HG02642 (cell line): ENCODE results near the gene ALPI.
"Not testable (repeated sequence)": the region's sequence is repeated elsewhere in the genome, so short reads cannot be mapped to it uniquely, and the experiment has no call there.

Experiments used
- ATAC-seq: cut with Tn5 transposase; IDR thresholded peaks from one replicate; pipeline ENCODE4 v1.9.1; 2021; ENCODE audit warnings: mild to moderate bottlenecking; ENCODE audit not compliant: unreplicated experiment, poor library complexity

Gene ALPI

GRCh38 chr2:232455426-232456255 lies at the start of gene ALPI:
Gene ALPI (plus strand): TSS chr2:232456153. CDS start chr2:232456200, 47 bp downstream.
- ATAC-seq, result no peak

- no peak for ATAC-seq
Measured at GRCh38 chr2:232406556-232407310, 49.2 kb upstream of the ALPI start, which contains the start of gene ALPG. Gene ALPG (plus strand): TSS chr2:232406844. CDS start chr2:232406895, 51 bp downstream.

GRCh38 chr2:232407428-232408150 lies 48.4 kb upstream of the ALPI start:
- not testable (repeated sequence) for ATAC-seq

- not testable (repeated sequence) for ATAC-seq
Measured at GRCh38 chr2:232408269-232408668, 47.7 kb upstream of the ALPI start.

GRCh38 chr2:232409617-232410016 lies 46.3 kb upstream of the ALPI start:
- ATAC-seq, result not testable (repeated sequence)

GRCh38 chr2:232410238-232410900 lies 45.6 kb upstream of the ALPI start:
- ATAC-seq, result no peak

- ATAC-seq, result no peak
Measured at GRCh38 chr2:232411901-232412629, 43.9 kb upstream of the ALPI start.

- no peak for ATAC-seq
Measured at GRCh38 chr2:232412986-232413385, 43.0 kb upstream of the ALPI start.

- no peak for ATAC-seq
Measured at GRCh38 chr2:232415138-232415690, 40.7 kb upstream of the ALPI start.

- no peak for ATAC-seq
Measured at GRCh38 chr2:232415736-232416520, 40.0 kb upstream of the ALPI start.

GRCh38 chr2:232416521-232417470 lies 39.2 kb upstream of the ALPI start:
- no peak for ATAC-seq

GRCh38 chr2:232417489-232417888 lies 38.5 kb upstream of the ALPI start:
- no peak for ATAC-seq

- no peak for ATAC-seq
Measured at GRCh38 chr2:232418056-232418455, 37.9 kb upstream of the ALPI start.

GRCh38 chr2:232418466-232419244 lies 37.3 kb upstream of the ALPI start:
- no peak for ATAC-seq

GRCh38 chr2:232419245-232420072 lies 36.5 kb upstream of the ALPI start:
- ATAC-seq, result no peak

GRCh38 chr2:232420073-232420454 lies 35.9 kb upstream of the ALPI start:
- ATAC-seq, result no peak
